Activated CD8-positive, alpha-beta memory T cell treated with anti-CD3 and anti-CD28 coated beads for 4 hours (primary cell): ENCODE results near the gene APOC1.
"Not testable (repeated sequence)": the region's sequence is repeated elsewhere in the genome, so short reads cannot be mapped to it uniquely, and the experiment has no call there.

Experiments
- DNase-seq, 2 donors: peaks; one replicate each; pipeline ENCODE4 v3.0.0-alpha.2; 2020; ENCODE audit warnings: low read depth in 2 of 2

Gene APOC1

DNA sequence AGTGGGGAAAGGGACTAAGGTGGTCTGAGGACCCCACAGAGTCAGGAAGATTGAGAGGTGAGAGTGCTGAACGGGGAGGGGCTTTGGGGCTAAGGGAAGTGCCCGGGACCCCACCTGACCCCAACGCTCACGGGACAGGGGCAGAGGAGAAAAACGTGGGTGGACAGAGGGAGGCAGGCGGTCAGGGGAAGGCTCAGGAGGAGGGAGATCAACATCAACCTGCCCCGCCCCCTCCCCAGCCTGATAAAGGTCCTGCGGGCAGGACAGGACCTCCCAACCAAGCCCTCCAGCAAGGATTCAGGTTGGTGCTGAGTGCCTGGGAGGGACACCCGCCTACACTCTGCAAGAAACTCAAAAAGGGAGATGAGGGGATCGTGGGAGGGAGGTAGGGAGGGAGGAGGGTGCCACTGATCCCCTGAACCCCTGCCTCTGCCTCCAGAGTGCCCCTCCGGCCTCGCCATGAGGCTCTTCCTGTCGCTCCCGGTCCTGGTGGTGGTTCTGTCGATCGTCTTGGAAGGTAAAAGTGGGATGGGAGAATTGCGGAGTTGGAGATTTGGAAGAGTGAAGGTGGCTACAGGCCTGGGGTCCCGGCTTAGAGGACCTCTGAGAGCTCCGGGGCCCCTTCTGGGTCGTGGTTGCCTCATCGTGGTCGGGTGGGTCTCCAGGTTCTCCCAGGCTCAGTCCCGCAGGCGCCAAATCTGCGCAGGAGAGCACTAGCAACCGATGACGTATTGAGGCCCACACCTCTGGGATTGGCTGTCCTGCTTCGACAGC is at the start of gene APOC1:
APOC1 (plus strand) TSS at position 176 of the 774 bp plus-strand sequence; CDS start at position 460, 284 bp downstream.
- peak; percentile 44 to 55 for DNase-seq

DNA sequence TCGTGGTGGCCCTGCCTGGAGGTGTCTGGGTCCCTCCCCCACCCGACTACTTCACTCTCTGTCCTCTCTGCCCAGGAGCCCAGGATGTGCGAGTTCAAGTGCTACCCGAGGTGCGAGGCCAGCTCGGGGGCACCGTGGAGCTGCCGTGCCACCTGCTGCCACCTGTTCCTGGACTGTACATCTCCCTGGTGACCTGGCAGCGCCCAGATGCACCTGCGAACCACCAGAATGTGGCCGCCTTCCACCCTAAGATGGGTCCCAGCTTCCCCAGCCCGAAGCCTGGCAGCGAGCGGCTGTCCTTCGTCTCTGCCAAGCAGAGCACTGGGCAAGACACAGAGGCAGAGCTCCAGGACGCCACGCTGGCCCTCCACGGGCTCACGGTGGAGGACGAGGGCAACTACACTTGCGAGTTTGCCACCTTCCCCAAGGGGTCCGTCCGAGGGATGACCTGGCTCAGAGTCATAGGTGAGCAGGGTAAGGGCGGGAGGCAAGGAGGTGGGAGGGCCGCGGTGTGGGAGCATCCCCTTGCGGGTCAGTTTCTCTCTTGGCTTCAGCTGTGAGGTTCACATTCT is 49.1 kb upstream of the APOC1 start:
- no peak for DNase-seq

DNA sequence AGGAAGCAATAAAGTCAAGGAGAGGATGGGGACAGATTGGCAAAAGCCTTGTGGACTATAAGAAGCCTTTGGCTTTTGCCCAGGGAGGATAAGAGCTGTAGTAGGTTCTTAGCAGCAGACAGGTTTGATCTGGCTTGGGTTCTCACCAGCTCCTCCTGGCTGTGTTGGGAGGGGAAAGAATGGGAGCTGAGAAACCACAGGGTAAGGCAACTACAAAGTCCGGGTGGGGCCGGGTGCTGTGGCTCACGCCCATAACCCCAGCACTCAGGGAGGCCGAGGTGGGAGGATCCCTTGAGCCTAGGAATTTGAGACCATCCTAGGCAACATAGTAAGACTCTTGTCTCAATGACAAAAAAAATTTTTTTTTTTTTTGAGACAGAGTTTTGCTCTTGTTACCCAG is 47.7 kb upstream of the APOC1 start:
- DNase-seq: no peak

DNA sequence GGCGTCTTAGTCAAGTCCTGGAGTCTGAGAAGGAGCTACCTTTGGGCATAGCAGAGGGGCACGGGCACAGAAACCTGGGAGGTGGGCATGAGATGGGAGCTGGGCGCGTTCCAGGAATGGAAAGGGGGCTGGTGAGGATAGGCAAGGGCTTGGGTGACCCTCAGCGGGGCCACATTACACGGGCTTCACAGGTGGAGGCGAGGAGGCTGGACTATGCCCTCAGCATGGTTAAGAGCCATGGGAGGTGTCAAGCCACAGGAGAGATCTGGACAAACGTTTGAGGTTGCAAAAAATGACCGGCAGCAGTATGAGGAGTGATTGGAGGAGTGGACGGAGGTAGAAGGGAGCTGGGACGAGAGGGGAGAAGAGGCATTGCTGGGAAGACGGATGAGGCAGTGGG is 46.8 kb upstream of the APOC1 start:
- DNase-seq: no peak

DNA sequence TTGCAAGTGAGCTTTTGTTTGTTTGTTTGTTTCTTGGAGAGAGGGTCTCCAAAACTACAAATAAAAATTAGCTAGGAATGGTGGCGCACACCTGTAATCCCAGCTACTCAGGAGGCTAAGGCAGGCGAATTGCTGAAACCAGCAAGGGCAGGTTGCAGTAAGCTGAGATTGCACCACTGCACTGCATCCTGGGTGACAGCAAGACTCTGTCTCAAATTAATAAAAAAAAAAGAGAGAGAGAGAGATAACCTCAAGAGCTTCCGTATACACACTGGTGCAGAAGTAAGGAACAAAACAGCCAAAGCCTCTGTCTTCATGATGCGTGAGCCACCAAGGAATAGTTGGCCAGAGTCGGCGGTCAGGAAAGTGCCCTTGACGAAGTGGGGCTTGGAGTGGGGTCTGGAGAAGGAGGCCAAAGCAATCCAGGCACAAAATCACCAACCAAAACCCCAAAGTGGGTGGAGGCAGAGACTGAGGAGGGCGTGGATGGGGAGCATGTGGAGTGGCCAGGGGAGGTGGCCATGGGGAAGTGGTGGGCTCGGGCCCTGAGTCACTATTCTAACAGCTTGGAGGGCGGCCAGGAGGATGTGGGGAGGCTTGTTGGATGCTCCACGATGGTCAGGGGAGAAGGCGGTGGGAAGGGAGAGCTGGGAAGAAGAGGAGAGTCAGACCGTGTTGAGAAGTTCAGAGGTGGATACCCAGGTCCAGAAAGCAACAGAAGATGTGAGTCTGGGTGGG is 44.5 kb upstream of the APOC1 start:
- no peak for DNase-seq

DNA sequence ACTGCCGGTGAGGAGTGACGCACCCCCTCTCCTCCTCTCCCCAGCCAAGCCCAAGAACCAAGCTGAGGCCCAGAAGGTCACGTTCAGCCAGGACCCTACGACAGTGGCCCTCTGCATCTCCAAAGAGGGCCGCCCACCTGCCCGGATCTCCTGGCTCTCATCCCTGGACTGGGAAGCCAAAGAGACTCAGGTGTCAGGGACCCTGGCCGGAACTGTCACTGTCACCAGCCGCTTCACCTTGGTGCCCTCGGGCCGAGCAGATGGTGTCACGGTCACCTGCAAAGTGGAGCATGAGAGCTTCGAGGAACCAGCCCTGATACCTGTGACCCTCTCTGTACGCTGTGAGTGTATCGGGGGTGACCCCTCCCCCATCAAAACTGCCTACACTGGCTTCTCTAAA is 42.6 kb upstream of the APOC1 start:
- no peak for DNase-seq

DNA sequence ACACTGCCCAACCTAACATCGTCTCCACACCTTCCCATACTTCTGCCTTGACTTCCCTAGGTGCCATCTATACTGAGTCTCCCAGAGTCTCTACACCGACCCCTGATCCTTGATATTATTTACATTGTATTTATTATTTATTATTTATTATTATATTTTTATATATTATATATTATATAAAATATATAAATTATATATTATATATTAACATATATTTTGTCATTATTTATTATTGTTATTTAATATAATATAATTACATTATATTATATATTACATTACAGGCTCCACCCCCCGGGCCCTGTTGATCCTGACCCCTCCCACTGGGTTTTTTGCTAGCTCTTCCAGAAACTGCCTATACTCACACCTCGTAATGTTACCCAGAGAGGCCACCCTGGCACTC is 41.7 kb upstream of the APOC1 start:
- DNase-seq: no peak

DNA sequence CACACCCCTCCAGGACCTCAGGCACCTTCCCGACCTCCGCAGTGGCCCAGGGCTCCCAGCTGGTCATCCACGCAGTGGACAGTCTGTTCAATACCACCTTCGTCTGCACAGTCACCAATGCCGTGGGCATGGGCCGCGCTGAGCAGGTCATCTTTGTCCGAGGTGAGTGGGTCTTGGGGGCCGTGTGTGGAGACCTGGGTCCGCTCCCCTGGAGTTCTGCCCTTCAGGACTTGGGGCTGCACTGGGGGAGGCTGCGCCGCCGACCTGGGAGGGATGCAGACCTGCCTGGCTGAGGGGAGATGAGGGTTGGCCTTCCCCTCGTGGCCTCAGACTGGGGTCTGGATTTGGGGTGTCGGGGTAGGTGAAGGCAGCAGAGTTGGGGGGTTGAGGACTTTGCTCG is 40.1 kb upstream of the APOC1 start:
- DNase-seq: no peak

DNA sequence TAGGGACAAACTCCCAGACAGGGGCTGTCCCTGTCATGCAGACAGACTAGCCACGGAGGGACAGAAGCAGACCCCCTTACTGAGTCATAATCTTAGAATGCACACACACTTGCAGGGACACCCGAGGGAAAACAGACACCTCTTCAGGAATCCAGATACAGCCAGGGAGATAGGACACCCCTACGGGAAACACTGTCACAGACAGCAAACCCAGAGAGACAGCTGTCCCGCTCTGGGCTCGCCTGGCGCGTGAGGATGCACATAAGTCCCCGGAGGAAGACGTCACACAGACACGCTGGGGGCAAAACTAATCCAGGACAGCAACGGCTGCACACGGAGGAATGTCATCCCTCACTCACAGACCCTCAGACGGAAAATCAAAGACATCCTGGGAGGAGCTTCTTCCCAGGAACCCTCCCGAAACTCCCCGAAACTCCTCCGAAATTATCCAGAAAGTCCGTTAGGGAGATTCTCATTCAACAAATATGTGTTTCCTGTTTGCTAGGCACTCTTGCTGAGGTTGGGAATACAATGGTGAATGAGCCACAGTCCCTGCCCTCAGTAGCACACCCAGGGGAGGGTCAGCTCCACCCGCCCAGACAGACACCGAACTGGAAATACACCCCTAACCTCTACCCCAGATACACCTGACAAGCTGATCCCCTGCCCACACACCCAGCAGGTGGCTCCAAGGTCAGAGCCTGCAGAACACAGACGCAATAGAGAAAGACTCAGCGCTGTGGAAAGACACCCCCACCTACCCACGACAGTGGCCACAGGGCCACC is 38.5 kb upstream of the APOC1 start:
- no peak for DNase-seq

DNA sequence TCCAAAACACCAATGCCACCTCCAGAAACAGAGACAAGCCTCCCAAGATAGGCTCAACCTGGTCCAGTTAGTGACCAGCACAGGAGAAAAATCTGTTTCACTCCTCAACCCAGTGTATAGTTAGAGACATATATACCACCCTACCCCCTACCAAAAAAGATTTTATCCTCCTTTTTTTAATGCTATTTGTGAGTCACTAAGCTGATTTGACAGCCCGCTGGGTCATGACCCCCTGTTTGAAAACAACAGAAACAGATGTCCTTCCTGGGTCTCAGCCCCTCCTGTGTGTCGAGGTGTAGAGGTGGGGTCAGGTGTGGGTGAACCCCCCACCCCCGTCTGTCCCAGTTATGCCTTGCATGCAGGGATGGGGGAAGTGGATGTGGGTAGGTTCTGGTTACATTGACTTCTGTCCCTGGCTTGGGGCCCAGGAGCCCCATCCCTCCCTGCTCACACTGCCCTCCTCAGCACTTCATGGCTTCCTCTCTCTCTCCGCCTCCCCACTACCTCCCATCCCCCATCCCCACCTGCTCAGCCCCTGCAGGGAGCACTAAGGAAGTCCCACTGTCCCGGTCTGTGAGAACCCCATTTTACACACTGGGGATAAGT is 37.4 kb upstream of the APOC1 start:
- no peak for DNase-seq

DNA sequence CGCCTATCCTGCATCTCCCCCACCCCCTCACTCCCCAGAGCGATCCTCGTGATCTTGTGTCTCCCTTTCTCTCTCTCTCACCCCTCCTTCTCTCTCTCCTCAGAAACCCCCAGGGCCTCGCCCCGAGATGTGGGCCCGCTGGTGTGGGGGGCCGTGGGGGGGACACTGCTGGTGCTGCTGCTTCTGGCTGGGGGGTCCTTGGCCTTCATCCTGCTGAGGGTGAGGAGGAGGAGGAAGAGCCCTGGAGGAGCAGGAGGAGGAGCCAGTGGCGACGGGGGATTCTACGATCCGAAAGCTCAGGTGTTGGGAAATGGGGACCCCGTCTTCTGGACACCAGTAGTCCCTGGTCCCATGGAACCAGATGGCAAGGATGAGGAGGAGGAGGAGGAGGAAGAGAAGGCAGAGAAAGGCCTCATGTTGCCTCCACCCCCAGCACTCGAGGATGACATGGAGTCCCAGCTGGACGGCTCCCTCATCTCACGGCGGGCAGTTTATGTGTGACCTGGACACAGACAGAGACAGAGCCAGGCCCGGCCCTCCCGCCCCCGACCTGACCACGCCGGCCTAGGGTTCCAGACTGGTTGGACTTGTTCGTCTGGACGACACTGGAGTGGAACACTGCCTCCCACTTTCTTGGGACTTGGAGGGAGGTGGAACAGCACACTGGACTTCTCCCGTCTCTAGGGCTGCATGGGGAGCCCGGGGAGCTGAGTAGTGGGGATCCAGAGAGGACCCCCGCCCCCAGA is 36.1 kb upstream of the APOC1 start:
- no peak for DNase-seq

DNA sequence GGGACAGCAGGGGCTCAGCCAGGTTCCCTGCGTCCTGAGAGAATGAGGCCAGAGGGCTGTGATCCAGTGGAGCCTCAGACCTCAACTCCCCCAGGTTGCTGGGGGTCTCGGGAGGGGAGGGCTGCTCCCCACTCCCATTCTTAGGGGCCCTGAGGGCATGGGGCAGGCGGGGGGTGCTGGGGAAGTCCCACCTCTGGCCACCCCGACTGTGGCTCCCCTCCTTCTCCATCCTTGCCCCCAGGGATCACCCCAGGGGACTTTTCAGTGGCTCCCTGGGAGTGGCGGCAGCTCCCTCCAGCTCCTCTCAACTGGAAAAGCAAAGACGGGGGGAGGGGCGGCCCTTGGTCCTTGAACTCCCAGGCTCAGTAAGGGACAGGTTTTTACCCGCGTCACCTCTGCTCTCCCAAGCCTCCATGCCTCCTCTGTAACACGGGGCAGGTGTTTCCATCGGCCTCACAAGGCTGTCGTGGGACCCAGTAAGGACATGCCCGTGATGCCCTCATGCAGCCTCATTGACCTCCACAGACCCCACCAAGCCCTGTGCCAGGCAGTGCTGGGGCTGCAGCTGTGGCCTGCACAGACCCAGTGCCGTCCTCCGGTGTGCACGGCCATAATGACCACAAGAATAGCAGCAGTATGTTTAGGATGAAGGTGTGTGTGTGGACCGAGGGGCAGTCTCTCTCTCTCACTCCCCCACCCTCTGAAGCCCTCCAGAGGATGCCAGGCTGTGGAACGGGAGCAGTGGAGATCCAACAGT is 34.9 kb upstream of the APOC1 start:
- DNase-seq: no peak

DNA sequence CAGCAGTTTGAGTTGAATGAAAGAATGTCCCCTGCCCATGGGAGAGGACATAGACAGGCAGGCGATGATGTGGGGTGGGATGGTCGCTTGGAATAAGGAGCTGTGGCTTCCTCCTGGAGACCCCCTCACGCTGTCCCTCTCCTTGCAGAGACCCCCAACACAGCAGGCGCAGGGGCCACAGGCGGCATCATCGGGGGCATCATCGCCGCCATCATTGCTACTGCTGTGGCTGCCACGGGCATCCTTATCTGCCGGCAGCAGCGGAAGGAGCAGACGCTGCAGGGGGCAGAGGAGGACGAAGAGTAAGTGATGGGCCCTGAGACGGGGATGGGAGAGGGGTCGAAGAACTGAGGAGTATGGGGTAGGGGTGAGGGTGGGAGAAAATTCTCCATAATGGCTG is 32.3 kb upstream of the APOC1 start:
- DNase-seq: no peak

DNA sequence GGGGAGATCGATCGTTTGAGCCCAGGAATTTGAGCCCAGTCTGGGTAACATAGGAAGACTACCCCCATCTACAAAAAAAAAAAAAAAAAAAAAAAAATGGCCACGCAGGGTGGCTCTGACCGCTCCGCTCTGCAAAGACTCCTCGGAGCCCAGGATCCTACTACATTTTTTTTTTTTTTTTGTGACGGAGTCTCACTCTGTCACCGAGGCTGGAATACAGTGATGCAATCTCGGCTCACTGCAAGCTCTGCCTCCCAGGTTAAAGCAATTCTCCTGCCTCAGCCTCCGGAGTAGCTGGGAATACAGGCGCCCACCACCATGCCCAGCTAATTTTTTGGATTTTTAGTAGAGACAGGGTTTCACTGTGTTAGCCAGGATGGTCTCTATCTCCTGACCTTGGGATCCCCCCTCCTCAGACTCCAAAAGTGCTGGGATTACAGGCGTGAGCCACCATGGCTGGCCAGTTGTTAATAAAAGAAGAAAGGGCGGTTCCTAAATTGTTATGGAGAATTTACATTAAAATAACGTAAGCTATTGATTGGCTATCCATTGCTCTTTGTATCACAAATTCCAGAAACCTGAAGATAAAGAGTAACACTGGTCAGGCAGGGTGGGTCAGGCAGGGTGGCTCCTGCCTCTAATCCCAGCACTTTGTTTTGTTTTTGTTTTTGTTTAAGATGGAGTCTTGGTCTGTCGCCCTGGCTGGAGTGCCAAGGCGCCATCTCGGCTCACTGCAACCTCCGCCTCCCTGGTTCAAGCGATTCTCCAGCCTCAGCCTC is 31.6 kb upstream of the APOC1 start:
- not testable (repeated sequence) for DNase-seq

DNA sequence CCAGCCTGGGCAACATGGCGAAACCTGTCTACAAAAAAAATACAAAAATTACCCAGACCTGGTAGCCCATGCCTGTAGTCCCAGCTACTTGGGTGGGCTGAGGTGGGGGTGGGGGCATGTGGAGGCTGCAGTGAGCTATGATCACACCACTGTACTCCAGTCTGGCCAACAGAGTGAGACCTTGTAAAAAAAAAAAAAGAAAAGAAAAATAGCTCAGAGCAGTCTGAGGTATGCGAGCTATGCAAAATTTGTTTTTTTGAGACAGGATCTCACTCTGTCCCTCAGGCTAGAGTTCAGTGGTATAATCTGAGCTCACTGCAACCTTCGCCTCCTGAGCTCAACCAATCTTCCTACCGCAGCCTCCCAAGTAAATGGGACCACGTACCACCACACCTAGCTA is 30.5 kb upstream of the APOC1 start:
- no peak for DNase-seq

DNA sequence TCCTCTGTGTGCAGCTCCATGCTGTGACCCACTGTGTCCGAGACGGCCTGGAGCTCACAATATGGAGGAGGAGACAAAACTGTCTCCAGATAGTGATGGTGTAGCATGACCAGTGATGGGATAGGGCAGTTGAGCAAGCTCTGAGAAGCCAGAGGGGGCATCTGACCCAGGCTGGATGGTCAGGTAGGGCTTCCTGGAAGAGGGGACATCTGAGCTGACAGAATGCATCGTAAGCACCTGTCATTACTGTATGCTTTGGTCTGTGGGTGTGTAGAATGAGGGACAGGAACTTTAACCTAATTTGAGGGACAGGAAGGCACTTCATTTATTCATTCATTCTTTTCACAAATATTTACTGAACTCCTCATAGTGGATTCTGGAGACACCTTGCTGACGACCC is 29.8 kb upstream of the APOC1 start:
- DNase-seq: no peak

DNA sequence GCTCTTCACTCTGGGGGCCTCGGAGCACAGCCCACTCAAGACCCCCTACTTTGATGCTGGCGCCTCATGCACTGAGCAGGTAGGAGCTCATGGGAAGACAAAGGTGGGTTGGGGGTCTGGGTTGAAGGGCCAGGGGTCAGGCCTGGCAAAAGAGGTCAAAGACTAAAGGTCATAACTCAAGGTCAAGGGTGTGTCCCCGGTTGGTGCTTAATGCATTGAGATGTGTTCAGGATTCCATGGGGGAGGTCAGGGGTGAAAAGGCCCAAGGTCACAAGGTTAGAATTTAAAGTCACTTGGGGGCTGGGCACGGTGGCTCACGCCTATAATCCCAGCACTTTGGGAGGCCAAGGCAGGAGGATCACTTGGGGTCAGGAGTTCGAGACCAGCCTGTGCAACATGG is 28.3 kb upstream of the APOC1 start:
- DNase-seq: no peak

DNA sequence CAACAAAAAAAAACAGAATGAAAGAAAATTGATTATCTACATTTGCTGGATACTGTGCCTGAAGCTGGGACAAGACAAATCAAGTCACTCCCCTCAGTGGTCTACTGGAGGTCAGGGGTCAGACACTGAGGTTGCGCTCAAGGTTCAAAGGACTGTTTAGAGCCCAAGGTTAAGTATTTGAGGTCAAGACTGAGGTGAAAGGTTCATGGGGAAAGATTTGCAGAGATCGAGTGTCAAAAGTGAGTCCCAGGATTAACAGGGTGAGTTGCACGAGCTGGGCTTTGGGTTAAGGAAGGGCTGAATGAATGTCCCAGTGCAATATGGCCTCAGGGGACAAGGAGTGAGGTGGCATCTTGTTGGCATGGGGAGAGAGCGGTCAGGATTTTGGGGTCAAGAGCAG is 26.8 kb upstream of the APOC1 start:
- DNase-seq: no peak

DNA sequence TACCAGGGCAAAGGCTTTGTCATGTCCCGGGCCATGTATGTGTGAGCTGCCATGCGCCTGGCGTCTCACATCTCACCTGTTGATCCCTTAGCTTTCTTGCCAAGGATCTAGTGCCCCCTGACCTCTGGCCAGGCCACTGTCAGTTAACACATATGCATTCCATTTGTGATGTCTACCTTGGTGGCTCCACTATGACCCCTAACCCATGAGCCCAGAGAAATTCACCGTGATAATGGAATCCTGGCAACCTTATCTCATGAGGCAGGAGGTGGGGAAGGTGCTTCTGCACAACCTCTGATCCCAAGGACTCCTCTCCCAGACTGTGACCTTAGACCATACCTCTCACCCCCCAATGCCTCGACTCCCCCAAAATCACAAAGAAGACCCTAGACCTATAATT is 26.1 kb upstream of the APOC1 start:
- not testable (repeated sequence) for DNase-seq
